Uterus (tissue), 4 donors: Measurements from ENCODE around the gene SKP1. TPM values are rescaled to one million over a fixed set of nuclear protein-coding genes. Genes with fewer than 3 reads are reported as not detected.
A peak's percentile ranks its signal among the peaks of the same experiment; 100 is the strongest.

Experiments
- DNase-seq, 2 donors: peaks; one replicate each; pipeline ENCODE4 v3.0.0-alpha.2; 2019 to 2020
- H3K27ac ChIP-seq, 2 donors: fragments of 200-600 bp; sonication (generic); 1 replicate in 1 of 2; 2 replicates in 1 of 2; pipeline ENCODE4 v1.5.1; 2016 to 2018
- H3K27me3 ChIP-seq, 2 donors: fragments of 200-600 bp; sonication (generic); one replicate each; pipeline ENCODE4 v1.5.1; 2018 to 2019; ENCODE audit warnings: control low read depth in 1 of 2
- H3K36me3 ChIP-seq, 2 donors: fragments of 200-600 bp; sonication (generic); one replicate each; pipeline ENCODE4 v1.5.1; 2019; ENCODE audit warnings: control low read depth in 1 of 2
- H3K4me1 ChIP-seq, 2 donors: fragments of 200-600 bp; sonication (generic); one replicate each; pipeline ENCODE4 v1.5.1; 2018 to 2019; ENCODE audit warnings: control low read depth in 1 of 2
- H3K4me3 ChIP-seq, 2 donors: fragments of 200-600 bp; sonication (generic); 1 replicate in 1 of 2; 2 replicates in 1 of 2; pipeline ENCODE4 v1.5.1; 2018 to 2019; ENCODE audit warnings: mild to moderate bottlenecking in 1 of 2
- H3K9me3 ChIP-seq, 2 donors: fragments of 200-600 bp; sonication (generic); one replicate each; pipeline ENCODE4 v1.5.1; 2019; ENCODE audit warnings: control low read depth in 1 of 2
- POLR2A ChIP-seq, 2 donors: fragments of 450-650 bp; IDR thresholded peaks; one replicate each; pipeline ENCODE4 v1.6.1; 2016; ENCODE audit warnings: antibody characterized with exemption in 2 of 2, mild to moderate bottlenecking in 1 of 2, moderate library complexity in 1 of 2
- intact Hi-C: fragments of 100-400 bp; cut with DNase I; formaldehyde crosslinking; loops from one replicate; pipeline ENCODE4 v1.15.1; 2023; ENCODE audit warnings: low total_unique reads
- microRNA-seq: library from miRNA; unstranded; fragments of <30 nt; microRNA quantifications from one replicate; pipeline ENCODE4, GENCODE V29; 2016; ENCODE audit warnings: borderline microRNAs expressed, borderline replicate concordance
- small RNA-seq: library from RNA; depleted of rRNA; stranded (forward); fragments of <200 nt; gene quantifications from one replicate; pipeline ENCODE3, GENCODE V24; 2016
- total RNA-seq, 4 donors: library from RNA; depleted of rRNA in 3 of 4; stranded (reverse); fragments of >200 nt in 3 of 4; gene quantifications; one replicate each; pipeline versions ENCODE4 v1.1.0 to v1.2.4, GENCODE V29; 2014 to 2023
- TF ChIP-seq, protein P1 (sequence below), 4 experiments: fragments of 200-600 bp in 2 of 4; fragments of 450-650 bp in 2 of 4; sonication (generic) in 2 of 4; IDR thresholded peaks; one replicate each; pipeline ENCODE4 v1.5.1; 2016 to 2019; ENCODE audit warnings: antibody characterized with exemption in 4 of 4, mild to moderate bottlenecking in 2 of 4, moderate library complexity in 1 of 4
- donor health status: DM: yes; HTN: yes; CAD: no.

The SKP1 gene
- total RNA-seq, 4 donors from 2014 or later: 198 to 343 (median 235) TPM

GRCh38 chr5:134101686-134102439, 74.9 kb downstream of the SKP1 start:
- Histone ChIP-seq H3K27ac (no peak overlapping the region), H3K36me3 (no peaks in the 10 kb centered on the region), H3K9me3 (no peaks in the 10 kb centered on the region), H3K4me3 (no peak overlapping the region), H3K4me1 (no peaks in the 10 kb centered on the region), H3K27me3 (no peaks in the 10 kb centered on the region)
- peak in 1 of 2 donors; percentile 43 for DNase-seq
- intact Hi-C loops: no loop called here
- TF ChIP-seq, protein P1, sequence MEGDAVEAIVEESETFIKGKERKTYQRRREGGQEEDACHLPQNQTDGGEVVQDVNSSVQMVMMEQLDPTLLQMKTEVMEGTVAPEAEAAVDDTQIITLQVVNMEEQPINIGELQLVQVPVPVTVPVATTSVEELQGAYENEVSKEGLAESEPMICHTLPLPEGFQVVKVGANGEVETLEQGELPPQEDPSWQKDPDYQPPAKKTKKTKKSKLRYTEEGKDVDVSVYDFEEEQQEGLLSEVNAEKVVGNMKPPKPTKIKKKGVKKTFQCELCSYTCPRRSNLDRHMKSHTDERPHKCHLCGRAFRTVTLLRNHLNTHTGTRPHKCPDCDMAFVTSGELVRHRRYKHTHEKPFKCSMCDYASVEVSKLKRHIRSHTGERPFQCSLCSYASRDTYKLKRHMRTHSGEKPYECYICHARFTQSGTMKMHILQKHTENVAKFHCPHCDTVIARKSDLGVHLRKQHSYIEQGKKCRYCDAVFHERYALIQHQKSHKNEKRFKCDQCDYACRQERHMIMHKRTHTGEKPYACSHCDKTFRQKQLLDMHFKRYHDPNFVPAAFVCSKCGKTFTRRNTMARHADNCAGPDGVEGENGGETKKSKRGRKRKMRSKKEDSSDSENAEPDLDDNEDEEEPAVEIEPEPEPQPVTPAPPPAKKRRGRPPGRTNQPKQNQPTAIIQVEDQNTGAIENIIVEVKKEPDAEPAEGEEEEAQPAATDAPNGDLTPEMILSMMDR (IDR thresholded peaks at IDR 0.05): peak; percentile 60 to 80 (median 64)
- no peak for TF ChIP-seq POLR2A (IDR thresholded peaks at IDR 0.05)

- Histone ChIP-seq H3K9me3 (no peaks in the 10 kb centered on the region), H3K4me3 (no peak overlapping the region), H3K36me3 (no peaks in the 10 kb centered on the region), H3K4me1 (no peaks in the 10 kb centered on the region), H3K27me3 (no peaks in the 10 kb centered on the region), H3K27ac (no peak overlapping the region)
- no peak for DNase-seq
- TF ChIP-seq, protein P1 (IDR thresholded peaks at IDR 0.05): no peak
- TF ChIP-seq POLR2A (IDR thresholded peaks at IDR 0.05): no peak
- intact Hi-C loops: no loop called here
Observed at GRCh38 chr5:134100283-134101091, 76.3 kb downstream of the SKP1 start.

- no peak for TF ChIP-seq POLR2A (IDR thresholded peaks at IDR 0.05)
- TF ChIP-seq, protein P1 (IDR thresholded peaks at IDR 0.05): no peak
- Histone ChIP-seq H3K27me3 (no peaks in the 10 kb centered on the region), H3K27ac (no peak overlapping the region), H3K4me1 (no peaks in the 10 kb centered on the region), H3K4me3 (no peak overlapping the region), H3K9me3 (no peaks in the 10 kb centered on the region), H3K36me3 (no peaks in the 10 kb centered on the region)
- intact Hi-C loops: no loop called here
- no peak for DNase-seq
Observed at GRCh38 chr5:134099939-134100282, 76.8 kb downstream of the SKP1 start.

GRCh38 chr5:134099288-134099872, 77.4 kb downstream of the SKP1 start:
- no peaks in the 10 kb centered on the region for H3K9me3 ChIP-seq
- H3K36me3 ChIP-seq: no peaks in the 10 kb centered on the region
- no peak overlapping the region for H3K27ac ChIP-seq
- H3K4me3 ChIP-seq: no peak overlapping the region
- TF ChIP-seq, protein P1 (IDR thresholded peaks at IDR 0.05): no peak
- TF ChIP-seq POLR2A (IDR thresholded peaks at IDR 0.05): no peak
- H3K27me3 ChIP-seq: no peaks in the 10 kb centered on the region
- intact Hi-C loops: no loop called here
- DNase-seq: no peak
- H3K4me1 ChIP-seq: no peaks in the 10 kb centered on the region

Small RNA genes within 50 kb of the gene (microRNA-seq; reads per million reads assigned to microRNA genes)
- not detected for gene MIR3661

Small RNA genes within 50 kb of the gene (small RNA-seq; reads per million reads assigned to genes)
- not detected for gene MIR3661

Other genes with a start within 250 kb of the SKP1 start
- gene C5orf15, start 208.3 kb downstream of the SKP1 start, total RNA-seq: 10 to 100 TPM; 10.5 to 98.9 (median 27.5) TPM
- gene VDAC1, start 172.0 kb downstream of the SKP1 start, total RNA-seq: 100 to 1,000 TPM in 1 of 4 donors, 10 to 100 TPM in 3; 19.4 to 112 (median 79.8) TPM
- 1 to 10 TPM in 3 of 4 donors, not detected in 1; 1.0 to 4.3 (median 2.4) TPM for gene TCF7, start 62.3 kb downstream of the SKP1 start, total RNA-seq
- 100 to 1,000 TPM; 114 to 437 (median 226) TPM for gene PPP2CA, start 49.1 kb upstream of the SKP1 start, total RNA-seq
- 1 to 10 TPM; 1.2 to 5.5 (median 3.1) TPM for gene CDKL3, start 190.2 kb upstream of the SKP1 start, total RNA-seq
- 100 to 1,000 TPM in 1 of 4 donors, 10 to 100 TPM in 3; 44.5 to 109 (median 65.5) TPM for gene UBE2B, start 194.6 kb upstream of the SKP1 start, total RNA-seq
- gene CDKN2AIPNL, start 234.9 kb upstream of the SKP1 start, total RNA-seq: 10 to 100 TPM in 3 of 4 donors, not detected in 1; 20.9 to 26.1 (median 24.5) TPM